GM04503 (cell line): ENCODE results near the gene TRAPPC10.

Source experiments
- DNase-seq: peaks from one replicate; pipeline ENCODE4 v3.0.0-alpha.2; 2012; ENCODE audit warnings: low read depth

TRAPPC10 gene

DNA sequence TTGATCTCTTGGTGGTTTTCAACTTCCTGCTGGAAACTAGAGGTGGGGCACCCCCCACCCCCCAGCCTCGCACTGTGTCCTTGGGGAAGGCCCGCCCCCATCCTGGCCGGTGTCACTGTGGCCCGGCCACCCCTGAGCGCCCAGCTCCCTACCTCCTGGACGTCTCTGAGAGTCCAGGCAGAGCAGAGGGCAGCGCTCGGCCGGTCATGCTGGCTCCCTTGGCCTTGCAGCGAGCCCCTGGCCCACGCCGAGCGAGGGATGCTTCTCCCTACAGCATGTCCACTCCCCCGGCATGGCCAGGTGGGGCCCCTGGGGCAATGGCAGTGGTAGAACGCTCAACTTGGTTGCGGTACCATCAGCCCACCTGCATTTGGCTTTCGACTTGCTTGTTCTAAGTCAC is 28.7 kb upstream of the TRAPPC10 start:
- DNase-seq, result no peak

DNA sequence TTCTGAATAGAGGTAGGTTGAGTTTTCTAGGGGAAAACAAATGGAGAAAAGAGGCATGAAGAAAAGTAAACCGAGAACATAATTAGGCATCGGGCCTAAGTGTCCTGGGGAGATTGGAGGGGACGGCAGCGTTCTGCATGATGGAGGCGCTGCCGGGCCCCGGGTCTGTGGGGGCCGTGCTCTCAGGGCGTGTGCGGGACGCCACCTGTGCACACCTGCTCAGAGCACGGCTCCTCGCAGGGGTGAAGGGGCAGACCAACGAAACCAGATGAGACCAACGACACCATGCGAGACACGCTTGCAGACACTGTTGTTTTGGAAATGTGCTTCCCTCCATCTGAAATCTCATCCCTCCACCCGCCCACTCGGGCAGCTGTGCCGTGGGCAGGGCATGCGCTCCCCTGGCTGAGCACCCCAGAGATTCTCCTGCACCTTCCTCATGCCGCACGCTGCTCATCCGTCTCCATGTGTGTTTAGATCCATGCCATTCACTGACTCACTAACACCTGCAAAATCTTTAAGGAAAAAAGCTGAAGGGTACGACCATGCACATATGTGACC is 28.2 kb upstream of the TRAPPC10 start:
- DNase-seq, result no peak

DNA sequence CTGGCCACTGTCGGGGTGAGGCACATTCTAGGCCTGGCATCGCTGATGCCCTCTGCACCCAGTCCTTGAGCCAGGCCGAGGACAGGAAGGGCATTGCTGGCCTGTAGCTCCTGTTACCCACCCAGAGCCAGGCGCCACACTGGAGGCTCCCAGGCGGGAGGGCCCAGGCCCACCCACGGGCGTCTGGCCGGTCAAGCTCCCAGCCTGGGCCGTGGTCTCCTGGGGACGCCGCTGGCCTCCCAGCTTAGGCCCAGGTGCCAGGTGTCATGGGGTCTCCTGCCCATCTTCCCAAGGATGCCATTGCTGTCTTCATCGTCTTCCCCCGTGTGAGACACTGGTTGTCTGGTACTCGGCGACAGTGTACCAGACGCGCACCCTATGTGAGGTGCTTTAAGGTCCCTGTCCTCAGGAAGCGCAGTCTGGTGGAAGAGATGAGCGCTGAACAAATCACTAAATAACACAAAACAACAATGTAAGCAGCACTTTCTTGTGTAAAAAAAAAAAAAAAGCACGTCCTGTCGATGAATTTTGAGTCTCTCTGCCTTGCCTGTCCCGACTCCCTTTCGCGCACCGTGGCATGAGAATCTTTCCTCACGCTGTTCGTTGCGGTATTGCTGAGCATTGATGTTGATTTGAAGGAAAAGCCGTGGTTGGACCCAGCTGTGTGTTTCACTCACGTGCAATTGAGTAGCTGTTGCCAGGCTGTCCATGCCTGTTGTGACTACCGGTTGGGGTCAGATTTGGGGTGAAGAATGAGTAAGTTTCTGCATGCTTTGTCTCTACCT is 27.0 kb upstream of the TRAPPC10 start:
- no peak for DNase-seq

DNA sequence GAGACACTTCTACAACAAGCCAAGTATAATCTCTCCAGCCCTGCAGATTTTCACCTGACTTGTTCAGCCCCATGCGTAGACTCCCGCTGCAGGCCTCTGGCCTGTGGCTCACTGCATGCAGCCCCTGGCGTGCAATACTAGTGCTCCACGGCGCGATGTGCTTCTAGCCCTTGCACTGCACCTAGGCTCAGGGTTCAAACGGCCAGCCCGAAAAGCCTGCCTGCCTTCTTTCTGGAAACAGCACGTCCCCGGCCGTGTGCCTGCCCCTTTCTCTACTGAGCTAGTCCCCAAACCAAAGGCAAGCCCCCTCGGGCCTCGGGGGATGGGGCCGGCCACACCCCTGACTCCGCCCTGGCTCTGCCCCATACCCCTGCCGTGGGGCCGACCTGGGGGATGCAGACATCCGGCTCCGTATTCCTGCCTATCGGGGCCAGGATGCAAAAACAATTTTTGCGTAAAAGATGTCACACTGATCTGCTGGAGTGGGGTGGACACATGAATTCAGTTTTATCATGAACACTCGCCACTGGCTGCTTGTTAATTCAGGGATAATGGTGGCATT is 26.3 kb upstream of the TRAPPC10 start:
- DNase-seq, result no peak

DNA sequence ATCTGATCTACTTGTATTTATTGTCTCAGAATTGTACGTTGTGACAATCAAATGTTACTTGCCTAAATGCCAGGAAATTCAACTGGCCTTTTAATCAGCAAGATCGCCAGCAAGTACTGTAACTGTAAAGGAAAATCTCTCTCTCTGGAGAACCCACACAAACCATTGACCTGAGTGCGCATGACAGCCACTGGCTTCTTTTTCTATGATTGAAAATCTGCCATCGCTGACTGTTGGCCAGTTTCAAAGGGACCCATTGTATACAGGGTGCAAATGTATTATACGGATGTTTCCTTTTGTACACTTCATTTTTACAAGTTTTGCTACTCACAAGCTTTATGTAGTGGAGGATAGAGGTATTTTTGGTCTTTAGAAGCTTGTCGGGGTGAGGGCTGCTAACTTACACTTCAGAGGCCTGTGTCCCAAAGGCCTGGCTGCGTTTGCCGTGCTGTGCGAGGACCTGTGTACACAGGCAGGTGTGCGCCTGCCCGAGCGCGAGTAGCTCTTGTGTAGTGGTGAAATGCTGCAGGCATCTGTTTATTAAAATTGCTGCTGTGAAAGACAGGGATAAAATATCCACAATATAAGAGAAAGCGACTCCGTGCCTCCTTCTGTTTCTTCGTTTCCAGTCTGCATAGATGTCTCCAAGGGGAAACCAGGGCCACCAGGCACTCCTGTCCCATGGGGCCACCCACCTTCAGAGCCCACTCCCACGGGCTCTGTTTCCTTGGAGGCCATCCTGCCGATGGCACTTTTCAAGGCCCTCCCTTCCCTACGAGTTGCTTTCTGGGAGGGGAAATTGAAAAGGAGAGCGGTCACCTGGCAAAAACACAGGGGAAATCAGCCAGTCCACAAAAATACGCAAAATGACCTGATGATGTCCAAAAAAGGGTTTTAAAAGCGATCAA is 25.3 kb upstream of the TRAPPC10 start:
- DNase-seq, result no peak

DNA sequence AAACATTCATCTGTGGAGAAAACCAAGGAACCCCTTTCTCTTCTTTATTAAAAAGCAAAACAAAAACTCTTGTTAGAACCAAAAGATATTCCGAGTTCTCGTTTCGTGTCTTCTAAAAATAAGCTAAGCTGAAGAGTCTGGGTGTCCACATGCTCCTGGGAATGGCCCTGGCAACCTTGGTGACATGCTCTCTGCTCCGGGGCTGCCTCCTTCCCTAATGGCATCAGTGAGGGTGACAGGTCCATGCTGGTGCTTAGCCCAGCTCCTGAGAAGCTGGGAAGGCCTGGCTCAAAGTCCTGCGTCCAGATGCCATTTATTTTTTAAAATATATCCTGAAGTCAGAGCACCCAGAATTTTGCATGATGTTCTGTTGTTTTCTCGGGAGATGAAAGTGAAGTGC is 24.6 kb upstream of the TRAPPC10 start:
- no peak for DNase-seq

DNA sequence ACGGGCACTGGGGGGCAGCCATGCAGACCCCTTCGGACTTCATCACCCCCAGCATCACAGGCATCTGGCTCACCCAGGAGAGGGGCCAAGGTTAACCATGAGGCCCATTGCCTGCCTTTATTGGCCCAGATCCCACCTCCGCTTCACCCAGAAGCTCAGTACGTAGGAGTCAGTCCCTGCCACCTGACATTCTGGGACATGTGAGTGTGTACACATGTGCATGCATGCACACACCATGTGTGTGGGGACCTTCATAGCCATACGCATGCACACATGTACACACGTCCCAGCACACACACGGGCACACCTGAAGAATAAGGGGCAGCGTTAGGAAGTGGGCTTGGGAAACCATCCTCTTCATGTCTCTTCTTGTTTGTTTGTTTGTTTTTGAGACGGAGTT is 24.1 kb upstream of the TRAPPC10 start:
- DNase-seq, result no peak

DNA sequence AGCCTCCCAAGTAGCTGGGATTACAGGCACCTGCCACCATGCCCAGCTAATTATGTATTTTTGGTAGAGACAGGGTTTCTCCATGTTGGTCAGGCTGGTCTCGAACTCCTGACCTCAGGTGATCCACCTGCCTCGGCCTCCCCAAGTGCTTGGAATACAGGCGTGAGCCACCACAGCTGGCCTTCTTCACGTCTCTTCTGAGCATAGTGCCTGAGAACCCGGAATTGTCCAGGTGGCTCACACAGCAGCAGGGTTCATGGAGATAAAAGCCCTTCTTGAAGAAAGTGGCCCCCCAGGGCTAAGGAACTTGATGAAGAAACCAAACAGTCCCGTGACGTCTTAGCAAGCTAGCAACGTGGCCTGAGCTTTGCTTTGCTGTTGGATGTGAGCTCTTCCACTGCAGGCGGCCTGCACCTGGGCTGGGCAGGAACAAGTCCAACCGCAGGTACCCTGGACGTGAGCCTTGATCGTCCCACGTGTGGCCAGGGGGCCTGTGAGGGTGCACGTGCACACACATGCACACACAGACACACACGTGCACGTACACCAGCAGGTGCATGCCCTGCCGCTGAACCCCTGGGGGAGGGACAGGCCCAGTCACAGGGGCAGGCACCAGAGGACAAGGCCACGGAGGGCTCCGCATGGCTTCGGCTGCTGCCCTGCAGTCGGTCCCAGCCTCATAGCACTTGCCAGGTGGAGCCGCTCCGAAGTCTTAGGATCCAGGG is 23.4 kb upstream of the TRAPPC10 start:
- no peak for DNase-seq

DNA sequence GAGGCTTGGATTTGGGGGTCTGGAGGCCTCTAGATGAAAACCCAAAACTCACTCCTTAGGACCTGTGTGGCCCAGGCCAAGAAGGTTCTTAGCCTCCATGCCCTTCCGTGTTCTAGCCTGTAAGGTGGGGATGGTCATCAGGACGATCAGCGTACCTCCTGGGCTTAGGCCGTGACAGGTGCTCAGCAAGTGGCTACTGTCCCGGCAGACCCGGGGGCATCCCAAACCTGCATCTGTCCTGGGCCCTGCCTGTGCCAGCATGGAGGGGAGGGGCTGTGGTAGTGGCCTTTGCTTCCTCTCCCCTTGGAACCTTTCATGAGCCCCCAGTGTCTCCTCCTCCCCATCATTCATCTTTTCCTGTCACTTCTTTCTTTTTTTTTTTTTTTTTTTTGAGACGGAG is 22.7 kb upstream of the TRAPPC10 start:
- no peak for DNase-seq

DNA sequence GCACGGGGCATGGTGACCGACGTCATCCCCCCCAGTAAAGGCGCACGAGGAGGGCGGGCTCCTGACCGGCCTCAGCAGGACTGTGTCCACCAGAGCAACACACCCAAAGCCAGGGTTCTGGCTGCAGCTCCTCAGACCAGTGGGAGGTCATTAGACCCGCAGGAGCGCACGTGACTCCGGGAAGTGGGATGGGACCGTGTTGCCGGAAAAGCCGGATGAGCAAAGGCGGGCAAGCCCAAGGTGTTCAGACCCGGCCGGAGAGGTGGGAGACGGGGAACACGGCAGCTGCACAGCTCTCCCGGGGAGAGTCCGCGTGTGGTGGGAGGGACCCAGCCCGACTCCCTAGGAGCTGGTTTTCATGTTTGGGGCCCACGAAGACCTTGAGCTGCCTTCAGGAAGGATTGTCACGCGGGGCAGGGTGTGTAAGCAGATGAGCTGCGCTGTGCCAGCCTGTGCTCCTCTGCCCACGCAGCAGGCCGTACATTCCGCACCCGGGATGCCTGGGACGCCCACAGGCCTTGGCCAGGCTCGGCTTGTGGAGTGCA is 20.6 kb upstream of the TRAPPC10 start:
- DNase-seq, result no peak

DNA sequence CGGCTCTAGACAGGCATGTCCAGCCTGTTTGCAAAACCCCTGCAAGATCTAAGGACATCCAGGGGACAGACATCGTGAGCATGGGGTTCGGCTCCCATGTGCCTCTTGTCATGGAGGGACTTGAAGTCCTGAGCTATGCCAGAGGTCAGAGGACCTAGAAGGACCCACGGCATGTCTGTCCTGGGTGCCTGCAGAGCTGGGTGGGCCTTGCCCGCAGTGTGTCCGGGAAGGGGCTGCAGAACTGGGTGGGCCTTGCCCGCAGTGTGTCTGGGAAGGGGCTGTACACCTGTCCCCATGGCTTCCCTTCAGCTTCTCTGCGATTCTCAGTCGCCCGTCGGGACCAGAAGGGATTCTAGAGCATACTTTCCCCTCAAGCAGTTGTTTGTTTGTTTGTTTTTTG is 20.0 kb upstream of the TRAPPC10 start:
- no peak for DNase-seq

DNA sequence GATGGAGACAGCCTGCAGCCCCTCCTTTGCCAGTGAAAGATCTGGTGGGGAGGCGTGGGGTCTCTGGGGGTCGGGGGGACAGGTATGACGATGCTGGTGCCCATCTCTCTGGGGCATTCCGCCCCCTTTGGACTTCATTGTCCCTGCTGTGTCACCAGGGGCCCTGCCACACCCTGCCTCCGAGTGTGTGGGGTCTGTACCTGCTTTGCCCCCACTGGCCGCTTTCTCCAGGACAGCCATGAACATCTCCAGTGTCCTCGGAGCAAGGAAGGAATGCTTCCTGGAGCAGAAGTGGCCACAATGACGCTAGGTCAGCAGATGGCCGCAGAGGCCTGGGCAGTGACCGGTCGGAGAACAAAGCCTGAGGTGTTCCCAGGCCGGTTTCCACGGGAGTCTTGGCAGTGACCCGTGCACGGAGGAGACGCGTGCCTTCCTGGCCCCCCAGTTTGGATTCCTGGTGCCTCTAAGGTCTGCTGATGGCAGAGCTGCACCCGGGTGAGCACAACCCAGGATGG is 18.6 kb upstream of the TRAPPC10 start:
- no peak for DNase-seq

DNA sequence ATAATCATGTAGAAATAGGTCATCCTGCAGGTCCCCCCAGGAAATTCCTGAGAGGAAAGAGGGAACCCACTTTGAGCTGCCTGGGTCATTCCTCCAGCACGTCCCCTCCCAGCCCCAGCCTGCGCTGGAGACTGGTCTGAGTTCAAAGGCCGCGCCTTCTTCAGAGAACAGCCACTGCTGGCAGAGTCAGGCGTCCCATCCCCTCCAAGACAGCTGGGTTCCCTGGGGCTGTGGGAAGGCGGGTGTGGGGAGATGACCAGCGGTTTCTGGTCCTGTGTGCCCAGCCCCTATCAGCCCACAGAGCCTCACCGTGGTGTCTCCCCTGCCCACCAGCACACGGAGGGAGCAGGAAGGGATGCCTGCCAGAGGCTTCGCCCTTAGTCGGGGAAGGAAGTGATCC is 18.0 kb upstream of the TRAPPC10 start:
- DNase-seq, result no peak

DNA sequence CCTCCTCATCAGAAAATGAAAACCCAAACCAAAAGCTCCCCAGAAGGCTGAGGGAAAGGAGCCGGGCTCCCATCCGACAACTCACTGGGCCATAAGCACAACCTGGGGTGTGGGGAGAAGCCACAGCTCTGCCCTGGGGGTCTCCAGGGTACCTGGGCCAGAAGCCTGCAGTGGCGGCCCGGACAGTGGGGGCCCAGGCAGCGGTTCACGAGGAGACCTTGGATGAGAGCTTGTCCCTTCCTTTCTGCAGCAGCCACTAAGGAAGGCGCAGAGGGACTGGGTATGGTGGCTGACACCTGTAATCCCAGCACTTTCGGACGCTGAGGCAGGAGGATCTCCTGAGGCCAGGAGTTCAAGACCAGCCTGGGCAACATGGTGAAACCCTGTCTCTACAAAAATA is 17.5 kb upstream of the TRAPPC10 start:
- no peak for DNase-seq

DNA sequence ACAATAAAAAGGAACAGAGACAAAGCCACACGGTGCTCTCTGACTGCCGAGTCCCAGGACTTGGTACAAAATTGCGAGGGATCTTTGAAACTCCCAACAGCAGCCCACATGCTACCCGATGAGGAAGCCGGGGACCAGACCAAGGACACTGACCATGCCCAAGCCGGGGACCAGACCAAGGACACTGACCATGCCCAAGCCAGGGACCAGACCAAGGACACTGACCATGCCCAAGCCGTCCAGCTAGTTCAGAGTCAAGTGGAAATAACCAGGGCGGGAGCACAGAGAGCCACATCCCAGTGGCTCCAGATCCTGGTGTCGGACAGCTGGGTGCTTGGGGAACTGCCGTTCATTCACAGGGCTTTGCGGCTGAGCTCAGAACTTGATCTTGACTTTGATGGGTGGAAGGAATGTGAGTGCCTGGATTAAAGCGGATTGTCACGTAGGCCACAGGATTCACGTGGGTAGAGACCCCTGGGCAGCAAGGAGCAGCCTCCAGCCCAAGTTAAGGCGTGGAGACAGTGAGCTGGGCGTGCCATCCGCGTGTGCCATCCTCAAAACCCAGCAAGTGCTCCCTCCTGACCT is 16.5 kb upstream of the TRAPPC10 start:
- no peak for DNase-seq

DNA sequence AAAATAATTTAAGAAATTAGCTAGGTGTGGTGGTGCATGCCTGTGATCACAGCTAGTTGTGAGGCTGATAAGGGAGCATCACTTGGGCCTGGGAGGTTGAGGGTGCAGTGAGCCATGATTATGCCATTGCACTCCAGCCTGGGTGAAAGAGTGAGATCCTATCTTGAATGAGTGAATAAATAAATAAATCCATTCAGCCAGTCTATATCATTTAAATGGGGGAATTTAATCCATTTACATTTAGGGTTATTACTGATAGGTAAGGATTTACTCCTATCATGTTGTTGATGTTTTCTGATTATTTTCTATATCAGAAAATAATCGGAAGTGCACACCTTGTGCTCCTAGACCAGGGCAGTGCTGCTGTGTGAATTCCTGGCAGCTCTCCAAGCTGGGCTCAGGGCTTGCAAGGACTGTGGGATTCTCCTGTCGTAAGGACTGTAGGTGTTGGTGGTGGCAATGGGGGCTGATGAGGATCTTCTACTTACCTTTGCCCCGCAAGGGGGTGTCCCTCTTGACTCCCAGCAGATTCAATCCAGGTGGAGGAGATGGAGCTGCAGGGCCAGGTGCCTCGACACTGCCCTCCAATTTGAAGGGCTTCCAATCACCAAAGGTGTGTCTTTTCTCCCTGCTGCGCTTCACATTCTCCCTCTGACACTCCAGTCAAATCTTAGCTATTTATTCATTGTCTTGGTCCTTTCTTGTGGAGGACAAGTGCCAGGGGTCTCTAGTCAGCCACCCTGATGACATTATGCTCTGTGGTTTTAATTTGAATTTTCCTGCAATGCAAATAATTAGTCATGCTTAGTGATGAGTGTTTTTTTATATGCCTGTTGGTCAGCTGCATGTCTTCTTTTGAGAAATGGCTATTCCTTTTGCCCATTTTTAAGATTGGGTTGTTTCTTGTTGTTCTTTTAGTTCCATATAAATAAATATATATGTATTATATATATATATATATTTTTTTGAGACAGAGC is 14.1 kb upstream of the TRAPPC10 start:
- DNase-seq, result no peak

DNA sequence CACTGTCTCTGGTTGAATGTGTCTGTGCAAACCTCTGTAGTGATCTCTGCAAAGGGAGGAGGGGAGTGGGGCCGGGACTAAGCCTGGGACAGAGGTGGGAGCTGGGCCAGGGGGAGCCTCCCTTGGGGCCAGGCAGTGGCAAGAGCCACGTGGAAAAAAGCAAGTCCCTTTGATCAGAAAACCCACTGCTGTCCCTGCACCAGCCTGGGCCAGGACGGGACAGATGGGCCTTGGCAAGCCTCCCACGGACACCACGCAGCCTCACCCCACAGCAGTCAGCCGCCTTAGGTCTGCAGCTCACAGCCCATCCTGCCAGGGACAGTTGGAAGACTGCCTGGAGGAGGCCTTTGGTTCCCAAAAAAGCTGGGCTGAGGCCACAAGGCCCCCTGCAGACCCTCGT is 11.7 kb upstream of the TRAPPC10 start:
- no peak for DNase-seq

DNA sequence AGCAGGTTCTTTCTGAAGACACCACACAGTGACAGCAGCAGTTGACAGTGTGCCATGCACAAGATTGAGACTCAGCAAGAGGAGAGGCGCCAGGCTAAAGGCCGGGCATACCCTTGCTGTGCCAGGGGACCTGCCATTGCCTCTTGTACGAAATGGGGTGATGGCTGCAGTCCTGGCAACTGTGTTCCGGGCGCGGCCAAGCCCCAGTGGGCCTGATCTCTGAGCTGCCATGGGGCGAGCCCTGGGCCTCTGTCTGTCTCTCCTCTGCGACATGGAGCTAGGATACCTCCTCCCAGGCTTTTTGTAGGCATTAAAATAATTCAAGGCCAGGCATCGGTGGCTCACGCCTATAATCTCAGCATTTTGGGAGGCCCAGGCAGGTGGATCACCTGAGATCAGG is 9.6 kb upstream of the TRAPPC10 start:
- DNase-seq, result no peak

DNA sequence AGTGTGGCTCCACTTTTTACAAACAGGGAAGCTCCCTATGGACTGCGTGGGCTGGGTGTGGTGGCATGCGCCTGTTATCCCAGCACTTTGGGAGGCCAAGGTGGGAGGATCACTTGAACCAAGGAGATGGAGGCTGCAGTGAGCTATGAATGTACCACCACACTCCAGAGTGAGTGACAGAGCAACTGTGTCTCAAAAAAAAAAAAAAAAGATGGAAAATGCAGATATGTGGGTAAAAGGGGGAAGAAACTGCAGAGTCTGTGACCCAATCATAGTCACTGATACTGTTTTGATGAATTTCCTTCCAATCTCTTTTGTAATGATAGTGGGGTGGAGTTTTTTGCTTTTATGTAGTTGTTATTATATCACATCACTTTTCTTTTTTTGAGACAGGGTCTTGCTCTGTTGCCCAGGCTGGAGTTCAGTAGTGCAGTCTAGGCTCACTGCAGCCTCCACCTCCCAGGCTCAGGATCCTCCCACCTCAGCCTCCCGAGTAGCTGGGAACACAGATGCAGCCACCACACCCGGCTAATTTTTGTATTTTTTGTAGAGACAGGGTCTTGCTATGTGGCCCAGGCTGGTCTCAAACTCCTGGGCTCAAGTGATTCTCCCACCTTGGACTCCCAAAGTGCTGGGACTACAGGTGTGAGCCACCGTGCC is 8.7 kb upstream of the TRAPPC10 start:
- DNase-seq, result no peak
